Neural cell (in vitro differentiated cells): Measurements from ENCODE around the gene ATP1A4.

Experiments
- EZH2 ChIP-seq: fragments of 200-600, 300-800 bp; shearing (Covaris generic), sonication (generic); IDR thresholded peaks from 2 replicates; pipeline ENCODE4 v1.6.1; 2014; ENCODE audit warnings: antibody characterized with exemption, low read length, borderline replicate concordance, mild to moderate bottlenecking; ENCODE audit not compliant: insufficient read depth, poor library complexity, severe bottlenecking
- TF ChIP-seq, protein P1 (sequence below): fragments of 450-650 bp; IDR thresholded peaks from 2 replicates; pipeline ENCODE4 v1.5.1; 2014; ENCODE audit warnings: antibody characterized with exemption, mild to moderate bottlenecking, moderate library complexity; ENCODE audit not compliant: poor library complexity, severe bottlenecking

DNA sequence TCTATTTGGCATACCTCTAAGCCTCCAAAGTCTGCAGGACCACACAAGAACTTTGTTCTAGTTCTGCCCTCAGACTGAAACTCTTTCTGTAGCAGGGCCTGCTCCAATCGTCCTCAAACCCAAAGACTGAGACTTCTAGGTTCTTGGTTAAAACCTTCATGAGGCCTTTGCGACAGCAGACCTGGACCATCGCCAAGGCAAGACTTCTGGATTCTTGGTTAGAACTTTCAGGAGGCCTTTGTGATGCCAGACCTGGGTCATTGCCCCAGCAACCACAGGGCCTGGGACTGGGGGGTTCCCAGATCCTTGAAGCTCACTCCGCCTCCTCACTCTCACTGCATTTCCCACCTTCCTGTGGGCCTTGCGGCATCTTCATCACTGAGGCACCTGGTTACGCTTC lies at the start of gene ATP1A4:
- no peak for TF ChIP-seq EZH2
- TF ChIP-seq, protein P1, sequence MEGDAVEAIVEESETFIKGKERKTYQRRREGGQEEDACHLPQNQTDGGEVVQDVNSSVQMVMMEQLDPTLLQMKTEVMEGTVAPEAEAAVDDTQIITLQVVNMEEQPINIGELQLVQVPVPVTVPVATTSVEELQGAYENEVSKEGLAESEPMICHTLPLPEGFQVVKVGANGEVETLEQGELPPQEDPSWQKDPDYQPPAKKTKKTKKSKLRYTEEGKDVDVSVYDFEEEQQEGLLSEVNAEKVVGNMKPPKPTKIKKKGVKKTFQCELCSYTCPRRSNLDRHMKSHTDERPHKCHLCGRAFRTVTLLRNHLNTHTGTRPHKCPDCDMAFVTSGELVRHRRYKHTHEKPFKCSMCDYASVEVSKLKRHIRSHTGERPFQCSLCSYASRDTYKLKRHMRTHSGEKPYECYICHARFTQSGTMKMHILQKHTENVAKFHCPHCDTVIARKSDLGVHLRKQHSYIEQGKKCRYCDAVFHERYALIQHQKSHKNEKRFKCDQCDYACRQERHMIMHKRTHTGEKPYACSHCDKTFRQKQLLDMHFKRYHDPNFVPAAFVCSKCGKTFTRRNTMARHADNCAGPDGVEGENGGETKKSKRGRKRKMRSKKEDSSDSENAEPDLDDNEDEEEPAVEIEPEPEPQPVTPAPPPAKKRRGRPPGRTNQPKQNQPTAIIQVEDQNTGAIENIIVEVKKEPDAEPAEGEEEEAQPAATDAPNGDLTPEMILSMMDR = no peak
